CD14-positive monocyte (primary cell): ENCODE data around the gene C1orf185. TPM values are rescaled to one million over a fixed set of nuclear protein-coding genes. Genes with fewer than 3 reads are reported as not detected.

Experiments used
- DNase-seq, 3 donors: peaks; one replicate each; pipeline ENCODE4 v3.0.0-alpha.2; 2011 to 2022
- H2AFZ ChIP-seq: 2 replicates; pipeline ENCODE4 v1.6.0; 2012; ENCODE audit warnings: mild to moderate bottlenecking, low read depth, low read length, inconsistent platforms; ENCODE audit not compliant: insufficient read depth, poor library complexity, severe bottlenecking
- H3K27ac ChIP-seq, 2 donors: 1 replicate in 1 of 2; 2 replicates in 1 of 2; pipeline ENCODE4 v1.5.1; 2012 to 2013; ENCODE audit warnings: low read length in 2 of 2, control low read depth in 1 of 2, inconsistent platforms in 1 of 2, low read depth in 1 of 2, mild to moderate bottlenecking in 1 of 2
- H3K27me3 ChIP-seq, 2 donors: one replicate each; pipeline versions ENCODE4 v1.6.0 to v1.6.1; 2011 to 2013; ENCODE audit warnings: low read length in 2 of 2; ENCODE audit not compliant: control insufficient read depth in 2 of 2, insufficient read depth in 2 of 2
- H3K36me3 ChIP-seq, 2 donors: replicated peaks in 1 of 2; 1 replicate in 1 of 2; 2 replicates in 1 of 2; pipeline versions ENCODE4 v1.5.1 to v1.6.1; 2012 to 2013; ENCODE audit warnings: low read length in 2 of 2, control low read depth in 1 of 2, inconsistent platforms in 1 of 2, mild to moderate bottlenecking in 1 of 2; ENCODE audit not compliant: insufficient read depth in 2 of 2, control insufficient read depth in 1 of 2
- H3K4me1 ChIP-seq, 2 donors: 1 replicate in 1 of 2; 2 replicates in 1 of 2; pipeline versions ENCODE4 v1.5.1 to v1.6.1; 2012 to 2013; ENCODE audit warnings: low read length in 2 of 2, control low read depth in 1 of 2, inconsistent platforms in 1 of 2, mild to moderate bottlenecking in 1 of 2, moderate library complexity in 1 of 2; ENCODE audit not compliant: insufficient read depth in 2 of 2, control insufficient read depth in 1 of 2
- H3K4me2 ChIP-seq: replicated peaks from 2 replicates; pipeline ENCODE3; 2012; ENCODE audit warnings: low read length, moderate library complexity, mild to moderate bottlenecking; ENCODE audit not compliant: poor library complexity, severe bottlenecking; ENCODE audit errors: extremely low read depth
- H3K4me3 ChIP-seq, 3 experiments: fragments of 200-600 bp in 1 of 3; sonication (generic) in 1 of 3; replicated peaks in 1 of 3; 1 replicate in 2 of 3; 2 replicates in 1 of 3; pipeline ENCODE4 v1.5.1; 2011 to 2013; ENCODE audit warnings: low read length in 3 of 3, mild to moderate bottlenecking in 3 of 3, control low read depth in 2 of 3, low read depth in 2 of 3, inconsistent platforms in 1 of 3, moderate library complexity in 1 of 3
- H3K79me2 ChIP-seq: 2 replicates; pipeline ENCODE4 v1.6.0; 2012; ENCODE audit warnings: mild to moderate bottlenecking, control low read depth, inconsistent platforms, low read length, moderate library complexity; ENCODE audit not compliant: insufficient read depth
- H3K9ac ChIP-seq: 2 replicates; pipeline ENCODE4 v1.6.0; 2017; ENCODE audit warnings: low read length, mild to moderate bottlenecking; ENCODE audit not compliant: insufficient read depth, poor library complexity, severe bottlenecking
- H3K9me3 ChIP-seq, 2 donors: replicated peaks in 1 of 2; 1 replicate in 1 of 2; 2 replicates in 1 of 2; pipeline versions ENCODE4 v1.5.1 to v1.6.1; 2012 to 2013; ENCODE audit warnings: low read length in 2 of 2, control low read depth in 1 of 2; ENCODE audit not compliant: control insufficient read depth in 1 of 2, insufficient read depth in 1 of 2
- H4K20me1 ChIP-seq: 2 replicates; pipeline ENCODE4 v1.6.0; 2012; ENCODE audit warnings: mild to moderate bottlenecking, low read length, control low read depth, moderate library complexity; ENCODE audit not compliant: insufficient read depth
- H3K27ac Mint-ChIP-seq, 7 donors: one replicate each; pipeline ENCODE4 v1.8.0; 2020; ENCODE audit warnings: mild to moderate bottlenecking in 7 of 7, mixed read lengths in 7 of 7, moderate library complexity in 6 of 7, inconsistent platforms in 2 of 7
- H3K27me3 Mint-ChIP-seq, 3 donors: one replicate each; pipeline ENCODE4 v1.8.0; 2021 to 2022; ENCODE audit warnings: low read depth in 3 of 3, mild to moderate bottlenecking in 3 of 3, mixed read lengths in 3 of 3, moderate library complexity in 3 of 3, inconsistent platforms in 1 of 3
- H3K36me3 Mint-ChIP-seq, 2 donors: one replicate each; pipeline ENCODE4 v1.8.0; 2020; ENCODE audit warnings: mixed read lengths in 2 of 2, inconsistent platforms in 1 of 2, mild to moderate bottlenecking in 1 of 2
- H3K4me1 Mint-ChIP-seq: one replicate; pipeline ENCODE4 v1.8.0; 2020; ENCODE audit warnings: mild to moderate bottlenecking, mixed read lengths
- H3K4me3 Mint-ChIP-seq, 2 donors: one replicate each; pipeline ENCODE4 v1.8.0; 2020; ENCODE audit warnings: mild to moderate bottlenecking in 2 of 2, mixed read lengths in 2 of 2, moderate library complexity in 1 of 2
- H3K9me3 Mint-ChIP-seq, 7 donors: one replicate each; pipeline ENCODE4 v1.8.0; 2020 to 2022; ENCODE audit warnings: mixed read lengths in 7 of 7, mild to moderate bottlenecking in 6 of 7, moderate library complexity in 6 of 7, inconsistent platforms in 2 of 7
- CTCF ChIP-seq: fragments of 200-600 bp; IDR thresholded peaks from one replicate; pipeline ENCODE4 v1.8.0; 2022; ENCODE audit warnings: antibody characterized with exemption, mild to moderate bottlenecking
- WGBS: methylation state at CpG from one replicate; pipeline ENCODE4 v1.1.5; 2013; ENCODE audit warnings: missing lambda C conversion rate; ENCODE audit not compliant: insufficient coverage; 5-methylcytosine and 5-hydroxymethylcytosine counted together
- intact Hi-C, 2 donors: fragments of 100-400 bp; cut with micrococcal nuclease; formaldehyde crosslinking; loops; one replicate each; pipeline versions ENCODE4 v1.15.0 to v1.15.1; 2023
- polyA plus RNA-seq, 3 donors: library from polyadenylated mRNA; depleted of rRNA in 1 of 3; unstranded in 2 of 3; stranded (reverse) in 1 of 3; fragments of 300-500 nt in 2 of 3; fragments of >200 nt in 1 of 3; fragmentation: Illumina TruSeq in 2 of 3; gene quantifications; 1 replicate in 2 of 3; 2 replicates in 1 of 3; pipeline ENCODE4 v1.2.3, GENCODE V29; 2012 to 2021

Gene C1orf185
- polyA plus RNA-seq, 3 donors = not detected

- Histone ChIP-seq H4K20me1 (no peaks in the 10 kb centered on the region), H3K36me3 (no peaks in the 10 kb centered on the region), H3K27ac (no peak overlapping the region), H3K27me3 (no peaks in the 10 kb centered on the region), H3K9me3 (peaks cover 13 to 22% of the 10 kb centered on the region in 2 donors), H3K4me3 (no peak overlapping the region), H3K4me1 (no peaks in the 10 kb centered on the region), H3K9ac (no peak overlapping the region), H3K4me2 (no peak overlapping the region), H2AFZ (no peak overlapping the region), H3K79me2 (no peaks in the 10 kb centered on the region)
- Mint-ChIP-seq H3K9me3 (peaks cover 7 to 18% (median 16%) of the 10 kb centered on the region in 7 donors), H3K4me3 (no peak overlapping the region), H3K27ac (no peak overlapping the region), H3K4me1 (peaks cover 4% of the 10 kb centered on the region), H3K27me3 (peaks cover 0 to 2% (median 0%) of the 10 kb centered on the region in 3 donors), H3K36me3 (no peaks in the 10 kb centered on the region)
- no peak for DNase-seq
- no CpG with 5 or more reads among the region's 1 CpG for WGBS
- TF ChIP-seq CTCF = no peak
- intact Hi-C loops = no loop called here
Observed at GRCh38 chr1:51154776-51155175, 52.7 kb downstream of the C1orf185 start.

GRCh38 chr1:51156752-51157151, 54.7 kb downstream of the C1orf185 start:
- no CpG with 5 or more reads among the region's 1 CpG for WGBS

More at GRCh38 chr1:51156752-51157151, 54.7 kb downstream of the C1orf185 start:
- Histone ChIP-seq H3K4me3 (no peak overlapping the region), H3K4me1 (no peaks in the 10 kb centered on the region), H3K36me3 (no peaks in the 10 kb centered on the region), H4K20me1 (no peaks in the 10 kb centered on the region), H3K27me3 (no peaks in the 10 kb centered on the region), H3K9ac (no peak overlapping the region), H3K79me2 (no peaks in the 10 kb centered on the region), H3K4me2 (no peak overlapping the region), H3K27ac (no peak overlapping the region), H2AFZ (no peak overlapping the region), H3K9me3 (peaks cover 13 to 22% of the 10 kb centered on the region in 2 donors)
- Mint-ChIP-seq H3K4me1 (peaks cover 4% of the 10 kb centered on the region), H3K9me3 (peaks cover 7 to 22% (median 18%) of the 10 kb centered on the region in 7 donors), H3K27me3 (peaks cover 0 to 4% (median 2%) of the 10 kb centered on the region in 3 donors), H3K36me3 (no peaks in the 10 kb centered on the region), H3K4me3 (no peak overlapping the region), H3K27ac (no peak overlapping the region)
- intact Hi-C loops = no loop called here
- no peak for DNase-seq
- no peak for TF ChIP-seq CTCF
